Gastroesophageal sphincter (tissue), 4 donors: ENCODE data around the gene MTCL1. TPM values are rescaled to one million over a fixed set of nuclear protein-coding genes. Genes with fewer than 3 reads are reported as not detected.

Experiments used
- ATAC-seq: fragments of 150-250 bp; one replicate; pipeline ENCODE4 v1.9.1; 2016; ENCODE audit warnings: mild to moderate bottlenecking, moderate library complexity
- H3K27ac ChIP-seq, 4 donors: fragments of 200-600 bp; sonication (generic) in 3 of 4; 1 replicate in 3 of 4; 2 replicates in 1 of 4; pipeline ENCODE4 v1.5.1; 2016 to 2019
- H3K27me3 ChIP-seq: fragments of 200-600 bp; sonication (generic); one replicate; pipeline ENCODE4 v1.5.1; 2019
- H3K36me3 ChIP-seq, 2 donors: fragments of 200-600 bp; sonication (generic); one replicate each; pipeline ENCODE4 v1.5.1; 2019; ENCODE audit warnings: control low read depth in 1 of 2
- H3K4me1 ChIP-seq, 3 donors: fragments of 200-600 bp; sonication (generic); 1 replicate in 2 of 3; 2 replicates in 1 of 3; pipeline ENCODE4 v1.5.1; 2016 to 2019; ENCODE audit warnings: control low read depth in 2 of 3
- H3K4me3 ChIP-seq, 2 donors: fragments of 200-600 bp; sonication (generic); one replicate each; pipeline ENCODE4 v1.5.1; 2019; ENCODE audit warnings: mild to moderate bottlenecking in 1 of 2, moderate library complexity in 1 of 2
- H3K9me3 ChIP-seq, 3 donors: fragments of 200-600 bp; sonication (generic); one replicate each; pipeline ENCODE4 v1.5.1; 2017 to 2019; ENCODE audit warnings: control low read depth in 2 of 3
- EP300 ChIP-seq: sonication (generic); formaldehyde crosslinking; IDR thresholded peaks from one replicate; pipeline ENCODE4 v1.6.1; 2017; ENCODE audit warnings: antibody characterized with exemption, mild to moderate bottlenecking
- POLR2A ChIP-seq, 2 donors: fragments of 450-650 bp; IDR thresholded peaks; one replicate each; pipeline ENCODE4 v1.6.1; 2017; ENCODE audit warnings: antibody characterized with exemption in 2 of 2, mild to moderate bottlenecking in 2 of 2, moderate library complexity in 1 of 2
- POLR2AphosphoS5 ChIP-seq: sonication (generic); formaldehyde crosslinking; IDR thresholded peaks from one replicate; pipeline ENCODE4 v1.6.1; 2017; ENCODE audit warnings: antibody characterized with exemption
- WGBS, 2 donors: methylation state at CpG; one replicate each; pipeline ENCODE4 v1.1.5; 2018; ENCODE audit warnings: low coverage in 1 of 2; 5-methylcytosine and 5-hydroxymethylcytosine counted together
- total RNA-seq, 4 donors: library from RNA; depleted of rRNA; stranded (reverse); fragments of >200 nt; gene quantifications; one replicate each; pipeline ENCODE4 v1.1.0, GENCODE V29; 2016
- TF ChIP-seq, protein P1 (sequence below), 4 experiments: fragments of 200-600 bp in 2 of 4; fragments of 450-650 bp in 2 of 4; sonication (generic) in 1 of 4; IDR thresholded peaks; one replicate each; pipeline ENCODE4 v1.5.1; 2017 to 2019; ENCODE audit warnings: antibody characterized with exemption in 4 of 4, mild to moderate bottlenecking in 2 of 4, moderate library complexity in 2 of 4

MTCL1 gene
- total RNA-seq, 4 donors from 2014 or later: 35.0 to 68.0 (median 51.4) TPM

DNA sequence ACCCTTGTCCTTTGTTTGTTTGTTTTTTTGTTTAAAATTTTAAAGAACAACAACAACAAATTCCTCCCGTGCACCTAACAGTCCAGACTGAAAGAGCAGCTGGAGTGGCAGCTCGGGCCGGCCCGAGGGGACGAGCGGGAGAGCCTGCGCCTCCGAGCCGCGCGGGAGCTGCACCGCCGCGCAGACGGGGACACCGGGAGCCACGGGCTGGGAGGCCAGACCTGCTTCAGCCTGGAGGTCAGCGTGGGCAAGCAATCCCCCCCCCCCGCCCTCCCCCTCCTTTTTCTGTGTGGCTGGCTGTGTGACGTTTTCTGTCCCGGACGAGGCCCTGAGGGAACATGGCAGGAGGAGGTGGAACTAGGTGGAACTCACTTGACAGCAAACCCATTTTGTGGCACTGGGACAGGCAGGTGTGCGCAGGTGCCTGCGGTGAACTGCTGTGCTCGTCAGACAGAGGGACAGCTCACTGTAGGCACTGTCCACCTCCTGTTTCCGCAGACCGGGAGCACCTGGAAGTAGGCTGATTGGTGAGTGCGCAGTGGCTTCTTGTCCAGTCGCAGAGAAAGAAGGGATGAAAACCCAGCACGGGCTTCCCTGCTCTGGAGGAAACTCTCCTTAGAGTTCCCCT is 80.6 kb downstream of the MTCL1 start:
- 80% methylated on average over 1 of the region's 30 CpGs; no CpG with 5 or more reads in 1 of the 2 donors for WGBS, 2 donors
- Histone ChIP-seq H3K4me1 (no peaks in the 10 kb centered on the region), H3K36me3 (peaks cover 0 to 60% of the 10 kb centered on the region in 2 donors), H3K27me3 (no peaks in the 10 kb centered on the region), H3K9me3 (no peaks in the 10 kb centered on the region), H3K4me3 (no peak overlapping the region), H3K27ac (no peak overlapping the region)
- ATAC-seq: no peak
- TF ChIP-seq, protein P1, sequence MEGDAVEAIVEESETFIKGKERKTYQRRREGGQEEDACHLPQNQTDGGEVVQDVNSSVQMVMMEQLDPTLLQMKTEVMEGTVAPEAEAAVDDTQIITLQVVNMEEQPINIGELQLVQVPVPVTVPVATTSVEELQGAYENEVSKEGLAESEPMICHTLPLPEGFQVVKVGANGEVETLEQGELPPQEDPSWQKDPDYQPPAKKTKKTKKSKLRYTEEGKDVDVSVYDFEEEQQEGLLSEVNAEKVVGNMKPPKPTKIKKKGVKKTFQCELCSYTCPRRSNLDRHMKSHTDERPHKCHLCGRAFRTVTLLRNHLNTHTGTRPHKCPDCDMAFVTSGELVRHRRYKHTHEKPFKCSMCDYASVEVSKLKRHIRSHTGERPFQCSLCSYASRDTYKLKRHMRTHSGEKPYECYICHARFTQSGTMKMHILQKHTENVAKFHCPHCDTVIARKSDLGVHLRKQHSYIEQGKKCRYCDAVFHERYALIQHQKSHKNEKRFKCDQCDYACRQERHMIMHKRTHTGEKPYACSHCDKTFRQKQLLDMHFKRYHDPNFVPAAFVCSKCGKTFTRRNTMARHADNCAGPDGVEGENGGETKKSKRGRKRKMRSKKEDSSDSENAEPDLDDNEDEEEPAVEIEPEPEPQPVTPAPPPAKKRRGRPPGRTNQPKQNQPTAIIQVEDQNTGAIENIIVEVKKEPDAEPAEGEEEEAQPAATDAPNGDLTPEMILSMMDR (IDR thresholded peaks at IDR 0.05): no peak
- TF ChIP-seq POLR2AphosphoS5 (no peak), POLR2A (IDR thresholded peaks at IDR 0.05) (no peak), EP300 (no peak)

DNA sequence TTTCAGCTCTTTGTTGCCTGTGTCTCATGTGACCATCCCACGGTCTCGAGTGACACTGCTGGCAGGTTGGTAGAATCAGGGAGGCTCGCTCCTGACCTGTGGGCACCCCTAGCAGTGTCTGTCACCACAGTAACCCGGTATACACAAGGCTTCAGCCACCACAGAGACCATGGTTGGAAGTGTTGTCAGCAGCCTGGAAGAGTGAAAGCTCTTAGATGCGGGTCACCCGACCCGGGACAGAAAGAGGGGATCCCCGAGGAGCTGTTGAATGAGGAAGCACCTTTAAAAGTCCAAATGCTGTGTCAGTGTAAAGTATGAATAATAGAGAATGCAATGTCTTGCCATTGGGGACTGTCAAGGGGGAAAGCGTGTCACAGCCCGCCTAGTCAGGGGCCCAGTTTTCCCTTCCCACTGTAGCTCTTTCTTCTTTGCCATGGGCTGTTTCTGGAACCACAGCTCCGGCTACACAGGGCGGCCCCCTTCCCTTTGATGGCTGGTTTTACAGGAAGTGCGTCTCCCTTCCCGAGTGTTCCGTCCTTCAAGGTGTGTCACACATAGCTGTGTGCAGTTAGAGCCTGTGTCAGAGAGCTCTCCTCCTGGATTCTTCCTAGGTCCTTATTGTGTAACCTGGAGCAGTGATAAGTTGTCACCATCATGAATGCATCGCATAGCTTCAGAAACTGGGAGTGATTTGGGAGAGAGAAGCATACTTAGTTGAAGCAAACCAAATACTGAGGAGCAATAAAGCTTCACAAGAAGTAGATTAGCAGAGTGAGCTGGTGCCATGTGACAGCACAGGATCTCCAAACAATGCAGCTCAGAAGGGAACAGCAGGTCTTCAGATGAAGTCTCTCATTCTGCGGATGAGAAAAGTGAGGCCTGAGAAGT is 81.4 kb downstream of the MTCL1 start:
- no peaks in the 10 kb centered on the region for H3K9me3 ChIP-seq
- no peaks in the 10 kb centered on the region for H3K27me3 ChIP-seq
- H3K4me3 ChIP-seq: no peak overlapping the region
- no peaks in the 10 kb centered on the region for H3K4me1 ChIP-seq
- ATAC-seq: no peak
- WGBS, 2 donors: 75 to 80% methylated on average over 1 to 10 of the region's 17 CpGs
- H3K27ac ChIP-seq: no peak overlapping the region
- no peak for TF ChIP-seq POLR2A (IDR thresholded peaks at IDR 0.05)
- no peak for TF ChIP-seq EP300
- TF ChIP-seq, protein P1 (IDR thresholded peaks at IDR 0.05): no peak
- TF ChIP-seq POLR2AphosphoS5: no peak
- peaks cover 0 to 60% of the 10 kb centered on the region in 2 donors for H3K36me3 ChIP-seq

DNA sequence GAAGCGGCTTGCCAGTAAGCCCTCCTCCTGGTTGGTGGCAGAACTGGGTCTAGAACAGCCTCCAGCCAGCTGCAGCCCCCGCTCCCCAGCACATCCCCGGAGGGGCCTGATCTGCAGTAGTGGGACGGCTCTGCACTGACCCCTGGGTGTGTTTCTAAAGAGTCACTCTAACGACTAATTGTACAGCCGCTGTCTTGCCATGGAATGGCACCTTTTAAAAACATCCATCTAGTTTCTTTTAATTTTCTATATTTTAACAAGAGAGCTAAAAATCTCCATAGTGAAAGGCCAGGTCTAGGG is 82.0 kb downstream of the MTCL1 start:
- no peaks in the 10 kb centered on the region for H3K9me3 ChIP-seq
- no peak for ATAC-seq
- H3K36me3 ChIP-seq: peaks cover 0 to 59% of the 10 kb centered on the region in 2 donors
- H3K27me3 ChIP-seq: no peaks in the 10 kb centered on the region
- H3K27ac ChIP-seq: no peak overlapping the region
- TF ChIP-seq POLR2AphosphoS5: no peak
- no peak for TF ChIP-seq EP300
- TF ChIP-seq, protein P1 (IDR thresholded peaks at IDR 0.05): no peak
- no peak for TF ChIP-seq POLR2A (IDR thresholded peaks at IDR 0.05)
- H3K4me1 ChIP-seq: no peaks in the 10 kb centered on the region
- H3K4me3 ChIP-seq: no peak overlapping the region
- 81 to 85% methylated on average over 5 to 6 of the region's 6 CpGs for WGBS, 2 donors

DNA sequence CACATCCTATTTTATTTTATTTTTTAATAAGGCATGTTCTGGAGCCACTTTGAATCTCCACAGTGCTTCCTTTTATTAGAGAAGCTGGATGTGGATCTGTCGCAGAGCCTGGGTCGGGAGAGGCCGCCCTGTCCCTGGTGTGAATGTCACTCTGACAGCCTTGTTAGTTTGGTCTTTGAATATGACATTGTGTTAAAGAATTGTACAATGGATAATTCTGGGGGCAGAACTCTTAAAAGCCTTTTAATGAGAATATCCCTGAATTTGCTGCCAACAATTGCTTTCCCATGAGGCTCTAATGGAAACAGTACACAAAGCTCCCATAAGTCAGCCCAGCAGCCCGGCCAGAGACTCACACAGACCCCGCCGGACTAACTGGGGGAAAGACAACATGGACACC is 82.4 kb downstream of the MTCL1 start:
- H3K27me3 ChIP-seq: no peaks in the 10 kb centered on the region
- no peak overlapping the region for H3K27ac ChIP-seq
- peaks cover 0 to 54% of the 10 kb centered on the region in 2 donors for H3K36me3 ChIP-seq
- no peak for ATAC-seq
- H3K4me3 ChIP-seq: no peak overlapping the region
- H3K4me1 ChIP-seq: peaks cover 0 to 5% (median 0%) of the 10 kb centered on the region in 3 donors
- no peaks in the 10 kb centered on the region for H3K9me3 ChIP-seq
- WGBS, 2 donors: 86% methylated on average over 6 of the region's 6 CpGs; no CpG with 5 or more reads in 1 of the 2 donors
- TF ChIP-seq POLR2A (IDR thresholded peaks at IDR 0.05) (no peak), EP300 (no peak), POLR2AphosphoS5 (no peak)
- TF ChIP-seq, protein P1 (IDR thresholded peaks at IDR 0.05): no peak
